ENCODE measurements around the gene ZNF845.
"Not testable (repeated sequence)": the region's sequence is repeated elsewhere in the genome, so short reads cannot be mapped to it uniquely, and the experiment has no call there.

The ZNF845 gene

GRCh38 chr19:53333463-53334449, at the start of gene ZNF845:
ZNF845 (plus strand) TSS chr19:53333749; CDS start chr19:53341308, 7,559 bp downstream.
- peak; percentile 58 for DNase-seq (ENCODE audit: extremely low read depth, low read depth)
- no peak for TF ChIP-seq CTCF (IDR thresholded peaks at IDR 0.05; ENCODE audit: low read depth, low read length, missing control alignments)
- peak within 1 kb of the TSS; percentile 88 for H3K4me3 ChIP-seq (replicated peaks; ENCODE audit: low read depth, low read length)

GRCh38 chr19:53285087-53285486, 48.5 kb upstream of the ZNF845 start:
- TF ChIP-seq CTCF (IDR thresholded peaks at IDR 0.05; ENCODE audit: low read depth, low read length, missing control alignments): no peak
- DNase-seq (ENCODE audit: extremely low read depth, low read depth): no peak
- H3K4me3 ChIP-seq (replicated peaks; ENCODE audit: low read depth, low read length): no peak overlapping the region

- no peak for DNase-seq (ENCODE audit: extremely low read depth, low read depth)
- no peak overlapping the region for H3K4me3 ChIP-seq (replicated peaks; ENCODE audit: low read depth, low read length)
- no peak for TF ChIP-seq CTCF (IDR thresholded peaks at IDR 0.05; ENCODE audit: low read depth, low read length, missing control alignments)
These were observed 42.6 kb upstream of the ZNF845 start for GRCh38 chr19:53290758-53291549.

GRCh38 chr19:53294786-53295441, 38.6 kb upstream of the ZNF845 start:
- no peak overlapping the region for H3K4me3 ChIP-seq (replicated peaks; ENCODE audit: low read depth, low read length)
- DNase-seq (ENCODE audit: extremely low read depth, low read depth): peak; percentile 4
- TF ChIP-seq CTCF (IDR thresholded peaks at IDR 0.05; ENCODE audit: low read depth, low read length, missing control alignments): no peak

GRCh38 chr19:53301341-53301740, 32.2 kb upstream of the ZNF845 start:
- not testable (repeated sequence) for DNase-seq (ENCODE audit: extremely low read depth, low read depth); H3K4me3 ChIP-seq (replicated peaks; ENCODE audit: low read depth, low read length)

GRCh38 chr19:53308339-53308811, 25.2 kb upstream of the ZNF845 start:
- H3K4me3 ChIP-seq (replicated peaks; ENCODE audit: low read depth, low read length): no peak overlapping the region
- peak; percentile 28 for TF ChIP-seq CTCF (IDR thresholded peaks at IDR 0.05; ENCODE audit: low read depth, low read length, missing control alignments)
- DNase-seq (ENCODE audit: extremely low read depth, low read depth): no peak
